ENCODE results near the gene ECHDC3.
"Not testable (repeated sequence)": the region's sequence is repeated elsewhere in the genome, so short reads cannot be mapped to it uniquely, and the experiment has no call there.

The ECHDC3 gene

DNA sequence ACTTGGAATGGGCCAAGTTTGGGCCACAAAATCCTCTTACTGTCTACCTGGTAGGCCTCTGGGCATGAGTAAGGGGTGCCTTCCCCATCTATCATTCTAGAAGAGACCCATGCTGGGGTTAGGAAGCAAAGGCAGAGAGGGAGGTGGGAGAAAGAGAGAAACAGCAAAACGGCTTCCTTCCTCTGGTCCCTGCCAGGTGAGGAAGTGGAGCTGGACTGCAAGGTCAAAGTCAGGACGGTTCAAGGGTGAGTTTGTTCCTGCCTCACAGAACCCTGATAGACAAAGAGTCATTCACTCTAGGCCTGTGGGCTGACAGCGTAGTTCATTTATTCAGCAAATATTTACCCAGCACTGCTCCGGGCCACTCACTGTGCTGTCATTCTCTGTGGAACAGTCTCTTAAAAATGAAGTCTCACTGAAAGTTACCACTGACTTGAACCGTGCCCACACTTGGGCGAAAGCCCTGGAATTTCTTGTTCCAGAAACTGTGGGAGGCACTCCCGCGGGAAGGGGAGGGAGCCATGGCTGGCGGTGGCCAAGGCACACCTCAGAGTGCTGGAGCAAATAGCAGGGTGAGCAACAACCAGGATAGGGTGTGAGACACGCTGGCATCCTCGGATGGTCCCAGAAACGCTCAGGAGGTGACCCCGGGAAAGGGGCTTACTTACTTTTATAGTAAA lies 26.2 kb upstream of the ECHDC3 start:
- no peak for DNase-seq (ENCODE audit: extremely low read depth in 1 of 2, low read depth in 1 of 2)

DNA sequence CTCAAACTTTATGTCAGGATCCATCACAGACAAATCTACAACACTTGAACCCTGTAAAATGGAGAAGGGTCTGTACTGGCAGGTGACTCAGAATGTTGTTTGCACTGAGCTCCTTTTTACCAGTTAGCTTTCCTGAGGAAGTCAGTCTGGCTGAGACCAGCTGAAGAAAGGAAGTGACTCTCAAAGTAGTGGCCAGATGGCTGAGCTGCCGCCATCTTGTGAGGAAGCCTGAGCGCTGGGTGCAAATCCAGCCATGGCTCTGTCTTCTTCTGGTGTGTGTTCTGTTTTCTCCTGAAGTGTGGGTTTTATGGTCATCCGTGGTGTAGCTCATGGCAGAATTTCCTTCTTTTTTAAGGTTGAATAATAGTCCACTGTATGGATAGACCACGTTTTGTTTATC lies 25.5 kb upstream of the ECHDC3 start:
- DNase-seq (ENCODE audit: extremely low read depth in 1 of 2, low read depth in 1 of 2), result no peak

- no peak for DNase-seq (ENCODE audit: extremely low read depth in 1 of 2, low read depth in 1 of 2)
Observed at GRCh38 chr10:11719496-11720259, 22.5 kb upstream of the ECHDC3 start.

DNA sequence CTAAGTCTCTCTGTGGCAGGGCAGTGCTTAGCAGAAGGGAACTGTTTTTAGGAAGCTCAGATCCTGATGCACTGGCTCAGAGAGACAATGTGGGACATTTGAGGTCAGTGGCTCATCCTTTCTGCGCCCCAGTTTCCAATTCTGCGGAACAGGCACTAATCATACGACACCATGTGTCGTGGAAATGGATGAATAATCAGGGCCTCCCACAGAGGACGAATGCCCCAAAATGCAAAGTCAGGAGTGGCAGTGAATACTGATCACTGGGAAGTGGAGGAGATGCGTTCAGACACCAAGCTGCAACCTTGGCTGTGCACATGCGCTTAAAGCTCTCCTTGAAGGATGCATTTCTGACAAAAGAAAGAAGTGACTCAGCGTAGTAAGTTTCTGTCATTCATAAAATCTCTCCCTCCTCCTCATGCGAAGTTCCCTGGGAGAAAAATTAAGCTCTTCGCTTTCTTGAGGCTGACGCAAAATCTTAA lies 21.9 kb upstream of the ECHDC3 start:
- no peak for DNase-seq (ENCODE audit: extremely low read depth in 1 of 2, low read depth in 1 of 2)

DNA sequence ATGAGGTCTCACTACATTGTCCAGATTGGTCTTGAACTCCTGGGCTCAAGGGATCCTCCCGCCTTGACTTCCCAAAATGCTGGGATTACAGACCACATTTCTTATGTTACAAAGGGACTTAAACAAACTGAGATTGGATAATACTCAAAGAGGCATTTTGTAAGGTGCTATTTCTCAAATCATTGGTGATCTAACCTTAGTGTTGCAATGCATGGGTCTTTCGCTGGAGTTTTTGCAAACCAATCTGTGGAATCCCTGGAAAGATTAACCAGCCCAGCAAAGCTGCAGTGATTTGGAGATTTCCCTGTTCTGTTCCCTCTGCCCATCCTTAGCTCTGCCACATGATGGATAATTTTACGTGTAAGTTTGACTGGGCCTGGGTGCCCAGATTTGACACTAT lies 20.4 kb upstream of the ECHDC3 start:
- DNase-seq (ENCODE audit: extremely low read depth in 1 of 2, low read depth in 1 of 2), result no peak

- DNase-seq (ENCODE audit: extremely low read depth in 1 of 2, low read depth in 1 of 2), result no peak
Observed at GRCh38 chr10:11723359-11723758, 18.8 kb upstream of the ECHDC3 start.

DNA sequence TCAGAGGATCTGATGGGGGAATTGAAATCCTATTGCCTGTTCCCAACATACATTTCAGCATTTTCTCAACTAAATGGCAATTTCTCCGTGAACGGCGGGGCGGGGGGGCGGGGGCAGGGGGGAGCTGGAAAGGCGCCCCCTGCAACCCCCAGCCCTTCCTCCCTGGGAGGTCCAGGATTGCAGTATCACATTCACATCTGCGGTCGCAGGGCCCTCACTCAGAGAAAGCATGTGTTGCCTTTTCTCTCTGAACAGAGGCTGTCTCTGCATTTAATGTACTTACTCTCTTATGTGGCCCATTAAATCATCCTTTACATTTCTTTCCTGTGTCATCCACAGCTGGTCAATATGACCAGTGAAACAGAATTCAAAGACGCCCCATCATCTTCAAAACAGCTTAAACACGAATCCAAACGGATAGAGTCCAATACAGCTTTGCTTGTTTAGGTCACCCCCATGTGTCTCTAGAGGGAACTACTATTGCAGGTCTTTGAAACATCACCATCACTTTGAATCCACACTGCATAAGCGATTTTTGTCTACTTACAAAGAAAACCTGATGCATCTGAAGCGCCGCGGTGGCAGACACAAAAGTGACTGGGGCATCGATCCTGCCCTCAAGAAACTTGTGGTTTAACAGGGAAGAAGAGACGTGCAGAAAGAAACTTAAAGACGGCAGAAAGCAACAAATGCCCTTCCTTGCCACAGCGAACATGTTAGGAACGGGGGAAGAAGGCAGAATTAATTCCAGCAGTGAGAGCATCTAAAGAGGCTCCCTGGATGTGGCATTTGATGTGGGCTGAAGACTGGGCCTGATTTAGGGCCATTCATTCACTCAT lies 17.0 kb upstream of the ECHDC3 start:
- no peak for DNase-seq (ENCODE audit: extremely low read depth in 1 of 2, low read depth in 1 of 2)

- DNase-seq (ENCODE audit: extremely low read depth in 1 of 2, low read depth in 1 of 2), result no peak
Observed at GRCh38 chr10:11725912-11726311, 16.3 kb upstream of the ECHDC3 start.

DNA sequence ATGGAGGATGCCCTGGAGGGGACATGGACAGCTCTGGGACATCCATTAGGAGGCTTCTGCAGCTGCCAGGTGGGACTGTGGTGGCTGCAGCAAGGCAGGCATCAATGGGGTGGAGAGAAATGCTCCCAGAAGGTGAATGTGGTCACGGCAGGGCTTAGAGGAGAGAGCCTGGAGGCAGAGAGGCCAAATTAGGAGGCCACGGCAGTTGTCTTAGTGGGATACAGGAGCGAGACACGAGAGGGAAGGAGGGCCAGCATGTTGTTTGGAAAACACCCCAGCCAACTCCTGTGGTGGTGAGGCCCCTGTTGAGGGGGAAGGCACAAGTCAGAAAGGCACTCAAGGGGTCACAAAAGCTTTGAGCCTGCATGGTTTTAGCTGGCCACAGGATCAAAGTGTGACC lies 14.6 kb upstream of the ECHDC3 start:
- no peak for DNase-seq (ENCODE audit: extremely low read depth in 1 of 2, low read depth in 1 of 2)

- DNase-seq (ENCODE audit: extremely low read depth in 1 of 2, low read depth in 1 of 2), result no peak
Observed at GRCh38 chr10:11728353-11728752, 13.8 kb upstream of the ECHDC3 start.

- no peak for DNase-seq (ENCODE audit: extremely low read depth in 1 of 2, low read depth in 1 of 2)
Observed at GRCh38 chr10:11729790-11730315, 12.3 kb upstream of the ECHDC3 start.

DNA sequence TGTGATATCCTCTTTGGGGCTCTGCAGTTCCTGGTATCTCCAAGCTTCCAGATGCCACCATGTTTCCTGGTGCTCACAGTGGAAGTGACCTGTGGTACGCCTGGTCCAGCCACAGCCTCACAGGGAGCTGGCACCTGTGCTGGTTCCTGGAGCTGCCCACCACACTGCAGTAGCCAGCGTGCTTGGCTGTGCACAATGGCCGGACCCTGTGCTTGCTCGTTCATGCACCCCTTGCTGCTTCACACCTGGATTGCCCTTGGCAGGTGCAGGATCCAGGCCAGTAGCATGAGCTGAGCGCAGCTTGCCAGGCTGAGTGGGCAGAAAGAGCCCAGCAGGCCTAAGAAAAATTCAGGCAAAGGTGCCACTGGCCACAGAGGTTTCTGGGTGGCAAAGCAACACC lies 11.4 kb upstream of the ECHDC3 start:
- DNase-seq (ENCODE audit: extremely low read depth in 1 of 2, low read depth in 1 of 2), result no peak

GRCh38 chr10:11736767-11737166 lies 5.4 kb upstream of the ECHDC3 start:
- DNase-seq (ENCODE audit: extremely low read depth in 1 of 2, low read depth in 1 of 2), result not testable (repeated sequence)

- DNase-seq (ENCODE audit: extremely low read depth in 1 of 2, low read depth in 1 of 2), result not testable (repeated sequence)
Observed at GRCh38 chr10:11737258-11738032, 4.7 kb upstream of the ECHDC3 start.

GRCh38 chr10:11740907-11741306 lies 1.3 kb upstream of the ECHDC3 start:
- no peak for DNase-seq (ENCODE audit: extremely low read depth in 1 of 2, low read depth in 1 of 2)

GRCh38 chr10:11741608-11742007 lies 574 bp upstream of the ECHDC3 start:
- no peak for DNase-seq (ENCODE audit: extremely low read depth in 1 of 2, low read depth in 1 of 2)

- DNase-seq (ENCODE audit: extremely low read depth in 1 of 2, low read depth in 1 of 2), result no peak
Observed at GRCh38 chr10:11742779-11743298, 657 bp downstream of the ECHDC3 start.

- no peak for DNase-seq (ENCODE audit: extremely low read depth in 1 of 2, low read depth in 1 of 2)
Observed at GRCh38 chr10:11743461-11744338, 1.5 kb downstream of the ECHDC3 start.

DNA sequence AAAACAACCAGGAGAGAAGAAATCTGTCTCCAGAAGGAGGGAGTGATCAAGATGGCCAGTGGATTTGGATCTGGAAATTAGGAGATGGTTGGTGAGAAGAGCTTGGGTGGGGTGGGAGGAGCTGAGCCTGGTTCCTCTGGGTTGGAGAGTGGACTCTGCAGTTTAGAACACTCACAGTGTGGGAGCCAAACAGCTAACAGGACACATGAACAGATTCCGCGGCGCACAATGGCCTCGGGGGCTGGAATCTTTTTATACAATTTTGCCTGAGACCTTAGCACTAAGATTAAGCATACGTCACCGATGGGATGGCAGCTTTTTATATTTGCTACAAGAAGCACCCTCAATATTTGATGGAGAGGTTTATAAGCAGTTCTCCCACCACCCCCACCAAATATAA lies 2.9 kb downstream of the ECHDC3 start:
- DNase-seq (ENCODE audit: extremely low read depth in 1 of 2, low read depth in 1 of 2), result no peak
